SKM-1 treated with dmso at 0.1 percent for 144 hours (cell line): ENCODE results near the gene G0S2.
A peak's percentile ranks its signal among the peaks of the same experiment; 100 is the strongest.

Experiments used
- DNase-seq: peaks from one replicate; lab custom pipeline; 2025; ENCODE audit not compliant: unreplicated experiment; lab: John Stamatoyannopoulos, UW

G0S2 gene

DNA sequence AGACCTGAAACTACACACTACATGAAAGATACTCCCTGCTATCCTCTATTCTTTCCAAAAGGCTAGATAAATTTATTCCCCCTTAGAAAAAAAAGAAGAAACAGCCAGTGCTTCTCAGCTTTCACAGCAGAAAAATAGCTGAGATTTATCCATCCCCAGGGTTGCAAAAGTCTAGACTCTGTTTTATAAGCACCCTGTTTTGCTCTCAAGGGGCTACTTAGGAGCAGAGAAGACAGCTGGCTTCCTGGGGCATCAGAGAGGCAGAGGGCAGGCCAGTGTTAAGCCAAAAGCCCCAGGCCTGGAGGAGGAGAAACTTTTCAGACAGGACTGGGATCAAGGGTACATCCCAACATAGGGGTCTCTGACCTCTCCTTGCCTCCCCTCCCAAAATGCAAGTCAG lies 26.9 kb upstream of the G0S2 start:
- DNase-seq = no peak

DNA sequence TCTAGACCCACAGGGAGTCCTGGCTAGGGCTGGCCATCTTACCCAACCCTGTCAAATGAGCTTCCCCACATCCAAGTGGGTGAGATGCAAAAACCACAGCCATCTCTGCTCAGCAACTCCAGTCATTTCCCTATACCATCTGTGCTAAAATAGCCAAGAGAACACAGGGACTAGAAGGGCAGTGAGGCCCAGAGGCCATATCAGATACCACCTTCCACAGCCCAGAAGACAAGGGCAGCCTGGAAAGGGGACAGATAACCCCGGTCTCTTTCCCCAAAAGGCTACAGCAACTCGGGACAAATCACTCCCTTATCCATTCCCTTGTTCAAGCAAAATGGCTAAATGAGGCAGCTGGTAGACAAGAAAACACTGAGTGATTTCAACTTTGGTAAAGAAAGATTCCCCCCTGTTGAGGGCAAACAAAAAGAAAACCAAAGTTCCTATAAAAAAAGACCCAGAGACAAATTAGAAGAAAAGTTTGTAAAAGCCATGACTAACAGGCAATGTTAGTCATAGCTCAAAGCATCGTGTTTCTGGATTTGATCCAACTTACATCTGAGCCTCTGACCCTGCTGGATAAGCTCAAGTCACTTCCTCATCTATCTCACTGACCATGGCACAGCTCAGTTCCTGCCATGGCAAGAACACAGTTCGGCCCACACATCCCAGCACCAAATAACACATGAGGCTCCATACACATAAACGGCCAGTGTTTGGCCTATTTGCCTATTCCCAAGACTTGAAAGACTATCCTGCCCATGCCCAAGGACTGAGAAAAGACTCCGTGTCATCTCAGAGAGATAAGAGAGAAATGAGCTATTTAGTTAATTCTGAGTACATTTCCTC lies 26.1 kb upstream of the G0S2 start:
- DNase-seq = peak; percentile 42

DNA sequence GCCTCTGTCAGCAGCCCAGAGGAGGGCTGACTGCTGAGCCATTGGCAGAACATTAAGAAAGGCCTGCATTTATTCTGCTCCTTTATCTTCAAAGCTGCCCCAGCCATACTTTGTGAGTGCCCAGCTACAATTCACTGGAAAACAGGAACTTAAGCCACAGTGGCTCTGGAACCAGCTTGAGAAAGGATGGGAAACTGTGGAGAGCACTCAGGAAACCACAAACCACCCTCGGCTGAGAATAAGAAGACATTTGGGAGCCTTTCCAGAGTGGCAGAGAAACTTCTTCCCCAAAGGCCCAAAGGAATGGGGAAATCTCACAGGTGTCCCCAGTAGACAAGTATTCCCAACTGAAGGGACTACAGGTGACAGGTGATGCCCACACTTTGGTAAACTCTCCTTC lies 24.8 kb upstream of the G0S2 start:
- DNase-seq = peak; percentile 81

DNA sequence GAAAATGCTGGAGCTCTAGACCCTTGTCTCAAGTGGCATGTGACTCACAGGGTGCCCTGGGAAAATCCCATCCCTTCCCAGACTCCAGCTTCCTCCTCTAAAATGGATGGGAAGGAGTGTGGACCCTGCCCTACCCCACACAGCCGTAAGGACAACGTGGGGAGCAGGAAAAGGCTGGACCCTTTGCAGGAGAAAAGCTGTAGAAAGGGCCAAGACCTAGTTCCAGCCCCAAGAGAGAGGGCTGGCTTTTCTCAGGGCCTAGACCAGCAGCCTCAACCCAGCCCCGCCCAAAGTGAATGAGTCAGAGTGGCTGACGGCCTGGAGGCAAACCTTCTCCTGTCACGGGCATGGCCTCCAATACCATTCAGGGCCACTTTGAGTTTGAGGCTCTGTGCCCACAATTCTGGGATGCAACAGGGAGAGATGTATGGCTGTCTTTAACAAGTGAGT lies 24.0 kb upstream of the G0S2 start:
- peak; percentile 53 for DNase-seq

DNA sequence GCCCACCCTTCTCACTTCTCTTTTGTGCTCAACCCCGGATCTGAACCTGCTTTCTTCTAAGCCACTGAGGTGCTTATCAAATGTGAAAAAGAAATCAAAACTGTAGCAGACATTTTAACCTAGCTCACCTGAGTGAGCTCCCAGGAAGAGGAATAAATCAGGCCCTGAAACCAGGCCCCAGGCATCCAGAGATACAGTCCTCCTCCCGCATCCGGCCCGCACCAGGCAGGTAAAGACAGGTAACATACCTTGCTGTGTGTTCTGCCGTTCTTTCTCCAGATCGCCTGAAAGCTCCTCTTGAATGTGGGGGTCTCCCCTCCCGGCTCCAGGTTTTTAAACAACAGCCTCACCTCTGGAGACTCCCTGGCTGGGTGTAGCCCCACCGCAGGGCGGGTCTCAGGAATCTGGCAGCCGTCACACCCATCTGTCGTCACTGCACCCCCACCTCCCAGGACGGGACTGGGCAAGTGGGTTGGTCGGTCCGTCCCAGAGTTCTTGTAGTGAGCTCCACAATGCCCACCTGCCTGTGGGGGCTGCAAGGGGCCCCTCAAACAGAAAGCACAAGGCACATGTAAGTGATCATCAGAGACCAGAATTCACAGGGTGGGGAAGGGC lies 23.0 kb upstream of the G0S2 start, which contains the start of gene LAMB3:
LAMB3 (minus strand) TSS at position 305 of the 615 bp plus-strand sequence. CDS start 1,481 bp downstream, outside the sequence.
- no peak for DNase-seq

DNA sequence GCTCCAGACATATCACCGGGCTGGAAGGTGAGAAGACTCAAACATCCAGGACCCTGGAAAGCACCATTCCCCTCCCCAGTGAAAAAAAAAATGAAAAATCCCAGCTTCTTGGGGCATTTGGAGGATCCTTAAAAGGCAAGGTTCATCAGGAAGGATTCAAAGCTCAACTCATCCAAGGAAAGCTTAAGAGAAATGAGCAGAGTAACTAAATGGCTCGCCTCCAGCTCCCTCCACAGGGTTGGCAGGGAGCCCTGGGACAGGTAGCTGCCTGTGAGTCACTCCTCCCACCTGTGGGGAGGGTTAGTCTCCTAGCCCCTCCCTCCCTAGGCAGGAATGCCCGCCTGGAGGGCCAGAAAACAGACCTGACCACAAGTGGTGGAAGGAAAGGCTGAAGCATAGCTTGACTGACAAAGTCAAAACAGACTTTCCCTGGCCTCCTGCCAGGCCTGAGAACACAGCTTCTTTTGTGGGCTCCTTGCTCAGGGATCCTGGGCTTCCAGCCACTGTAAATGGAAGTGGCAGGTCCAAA lies 22.3 kb upstream of the G0S2 start:
- no peak for DNase-seq

DNA sequence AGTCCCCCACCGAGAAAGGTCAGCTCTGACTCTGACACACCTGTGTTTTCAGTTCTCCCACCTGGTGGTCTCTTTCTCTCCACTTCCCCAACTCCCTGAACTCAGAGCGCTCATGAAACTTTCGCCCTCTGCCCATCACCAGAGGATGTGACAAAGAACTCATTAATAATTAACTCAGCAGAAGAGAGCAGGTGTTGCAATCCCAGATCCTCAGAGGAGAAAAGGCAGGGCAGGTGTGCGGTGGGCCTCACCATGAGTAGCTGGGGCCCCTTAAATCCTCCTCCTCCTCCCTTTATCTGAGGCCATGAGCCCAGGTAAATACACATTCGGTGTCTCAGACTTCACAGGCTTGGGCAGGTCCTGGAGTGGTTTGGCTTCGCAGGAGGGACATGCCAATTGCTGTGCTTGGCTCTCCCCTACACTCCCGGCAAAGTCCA lies 21.3 kb upstream of the G0S2 start:
- DNase-seq = no peak

DNA sequence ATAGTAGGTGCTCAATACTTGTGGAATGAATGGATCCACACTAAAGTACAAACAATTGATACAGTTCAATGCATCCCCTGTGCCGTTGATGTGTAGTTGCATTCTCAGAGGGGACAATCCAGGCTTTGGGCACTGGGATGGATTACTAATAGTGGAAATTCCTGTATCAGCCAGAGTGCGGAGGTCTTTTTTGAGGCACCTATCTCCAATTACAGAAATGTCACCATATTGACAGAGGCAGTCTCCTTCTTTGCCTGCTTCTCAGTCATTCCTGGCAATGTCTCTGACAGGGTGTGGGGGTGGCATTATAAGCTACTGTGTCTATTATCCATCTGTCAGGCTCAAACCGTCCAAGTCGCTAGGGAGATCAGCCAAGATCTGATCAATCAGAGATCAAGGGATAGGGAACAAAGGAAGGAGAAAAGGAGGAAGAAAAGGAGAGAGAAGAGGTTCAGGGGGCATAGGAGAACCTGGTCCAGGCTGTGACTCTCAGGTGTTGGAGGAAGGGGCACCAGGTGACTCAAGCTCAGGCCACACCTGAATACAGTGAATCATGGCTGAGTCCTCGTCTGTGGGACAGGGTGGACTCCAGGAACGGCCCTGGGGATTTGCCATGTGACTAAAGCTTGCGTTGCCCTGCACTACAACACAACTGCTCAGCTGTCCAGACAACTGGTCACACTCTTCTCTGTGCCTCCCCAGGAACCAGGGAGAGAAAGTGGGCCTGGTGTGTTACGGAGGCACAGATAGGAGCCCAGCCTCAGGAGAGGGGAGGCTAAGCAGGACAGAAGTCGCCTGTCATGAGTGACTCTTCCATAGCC lies 19.6 kb upstream of the G0S2 start:
- no peak for DNase-seq

DNA sequence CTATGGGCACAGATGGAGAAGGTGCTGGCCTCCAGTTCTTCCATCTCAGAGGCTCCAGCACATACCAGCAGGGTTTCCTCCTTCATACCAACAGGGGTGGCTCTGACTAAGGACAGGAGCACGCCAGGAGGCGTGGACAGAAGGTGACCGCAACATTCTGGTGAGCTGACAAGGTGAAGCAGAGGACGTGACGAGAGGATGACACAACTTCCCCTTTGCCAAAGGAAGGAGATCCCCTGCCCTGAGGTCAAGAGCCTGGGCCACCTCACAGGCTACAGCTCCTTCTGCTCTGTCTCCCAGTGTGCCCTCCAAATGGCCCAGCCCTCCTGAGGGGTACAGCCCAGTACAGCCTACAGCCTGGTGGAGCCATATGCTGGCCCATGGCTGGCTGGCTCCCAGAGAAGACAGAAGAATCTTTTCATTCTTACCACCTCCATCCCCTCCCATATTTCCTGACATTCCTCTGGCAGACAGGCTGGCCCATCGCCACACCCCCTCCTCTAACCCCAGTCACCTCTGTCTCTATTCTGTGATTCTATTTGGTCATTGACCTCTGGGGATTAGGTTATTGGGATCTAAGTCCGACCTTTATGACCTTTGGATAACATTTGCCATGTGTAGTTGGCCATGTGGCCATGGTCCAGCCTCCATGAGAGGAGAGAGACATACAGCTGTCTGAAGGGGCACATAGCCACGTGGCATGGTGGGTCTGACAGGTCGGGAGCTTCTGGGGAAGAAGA lies 17.9 kb upstream of the G0S2 start:
- DNase-seq = peak; percentile 46

DNA sequence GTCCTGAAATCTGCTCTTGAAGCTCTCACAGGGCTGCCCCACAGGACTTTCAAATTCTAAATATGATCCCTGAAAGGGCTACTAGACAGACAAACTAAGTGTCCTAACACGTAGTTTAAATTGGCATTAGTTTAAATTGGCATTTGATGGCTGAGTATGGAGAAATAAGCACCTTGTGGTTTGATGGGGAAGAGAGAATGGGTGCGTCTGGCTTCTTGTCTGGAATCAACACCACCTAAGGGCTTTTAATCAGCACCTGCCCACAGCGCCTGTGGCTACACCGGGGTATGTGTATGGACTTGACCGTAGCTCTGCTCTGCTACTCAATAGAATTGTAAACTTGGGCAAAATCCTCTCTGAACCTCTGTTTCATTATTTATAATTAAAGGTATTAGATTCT lies 17.3 kb upstream of the G0S2 start:
- DNase-seq = no peak

DNA sequence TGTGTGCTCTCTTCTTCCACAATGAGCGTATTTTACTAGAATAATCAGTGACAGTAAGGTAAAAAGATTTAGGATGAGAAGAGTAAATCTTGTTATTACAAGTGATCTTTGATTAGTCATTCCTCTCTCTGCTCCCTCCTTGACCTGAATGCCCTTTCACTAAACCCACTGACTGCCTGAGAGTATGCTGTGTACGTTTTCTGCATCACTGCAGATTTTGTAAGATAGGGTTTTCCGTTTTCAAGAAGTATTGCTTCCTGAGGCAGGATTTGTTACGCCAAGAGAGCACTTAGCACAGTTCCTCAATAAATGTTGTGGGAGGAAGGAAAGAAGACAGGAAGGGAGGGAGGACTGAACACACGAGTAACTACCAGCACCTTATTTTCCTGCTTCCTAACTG lies 15.3 kb upstream of the G0S2 start:
- DNase-seq = peak; percentile 93

DNA sequence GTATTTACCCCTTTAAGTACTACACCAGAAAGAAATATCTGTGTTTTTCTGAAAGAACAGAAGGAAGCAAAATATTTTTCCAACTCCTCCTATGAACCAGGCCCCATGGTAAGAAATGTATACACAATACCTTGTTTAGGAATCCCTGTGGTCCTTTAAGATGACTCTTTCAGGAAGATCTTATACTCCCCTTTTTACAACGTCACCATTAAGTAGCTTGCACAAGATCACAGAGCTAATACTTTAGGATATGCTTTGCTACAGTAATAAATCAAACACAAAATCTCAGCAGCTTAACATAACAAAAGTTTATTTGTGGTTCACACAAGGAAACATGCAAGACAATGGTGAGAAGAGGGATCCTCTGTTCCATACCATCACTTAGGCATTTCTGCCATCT lies 14.1 kb upstream of the G0S2 start:
- DNase-seq = no peak

DNA sequence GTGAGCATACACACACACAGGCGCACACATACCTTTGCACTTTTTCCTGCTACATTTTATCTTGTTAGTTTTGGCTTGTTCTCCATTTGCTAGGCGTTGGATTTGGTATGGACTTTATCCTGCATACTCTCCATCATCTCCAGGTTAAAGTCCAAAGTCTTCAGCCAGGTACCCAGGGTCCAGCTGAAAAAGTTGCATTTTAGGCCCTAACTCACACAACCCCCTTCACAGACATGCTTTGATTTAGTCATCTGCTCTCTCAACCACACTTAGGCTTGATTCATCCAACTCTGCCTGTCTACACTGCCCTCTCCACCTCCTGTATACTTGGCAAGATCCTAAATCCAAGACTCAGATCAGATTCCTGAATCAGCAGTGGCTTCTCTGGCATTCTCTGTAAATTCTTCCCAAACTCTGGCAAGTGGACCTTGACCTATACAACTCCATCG lies 12.3 kb upstream of the G0S2 start:
- no peak for DNase-seq

DNA sequence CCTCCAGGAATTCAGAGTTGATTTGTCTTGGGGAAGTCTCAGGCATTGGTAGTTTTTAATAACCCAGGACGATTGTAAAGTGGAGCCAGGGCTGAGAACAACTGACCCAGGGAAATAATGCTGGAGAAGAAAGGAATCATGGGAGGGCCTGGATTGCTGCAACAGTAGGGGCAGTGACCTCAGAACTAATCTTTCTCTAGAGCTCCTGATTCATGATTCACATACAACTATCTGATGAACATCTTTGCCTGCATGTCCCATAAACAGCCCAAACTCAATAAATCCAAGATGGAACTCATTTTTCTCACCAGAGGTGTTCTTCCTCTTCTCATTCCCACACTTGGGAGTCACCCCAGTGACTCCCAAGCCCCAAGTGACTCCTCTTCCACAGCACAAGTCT lies 8.1 kb upstream of the G0S2 start:
- no peak for DNase-seq

DNA sequence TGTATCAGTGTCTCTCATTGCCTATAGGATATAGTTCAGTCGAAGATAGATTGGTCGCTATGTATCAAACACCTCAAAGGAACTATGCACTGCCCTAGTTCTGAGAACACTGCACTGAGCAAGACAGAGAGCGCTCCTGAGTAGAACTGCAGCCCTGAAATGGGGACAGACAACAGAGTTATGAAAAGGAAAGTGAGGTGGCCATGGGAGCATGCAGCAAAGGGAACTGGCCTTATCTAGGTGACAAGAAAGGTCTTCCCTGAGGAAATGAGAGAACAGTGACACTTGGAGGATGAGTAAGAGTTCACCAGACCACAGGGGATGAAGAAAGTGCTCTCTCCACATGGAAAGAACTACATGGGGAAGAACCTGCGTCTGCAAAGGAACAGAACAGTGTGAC lies 7.5 kb upstream of the G0S2 start:
- DNase-seq = no peak

DNA sequence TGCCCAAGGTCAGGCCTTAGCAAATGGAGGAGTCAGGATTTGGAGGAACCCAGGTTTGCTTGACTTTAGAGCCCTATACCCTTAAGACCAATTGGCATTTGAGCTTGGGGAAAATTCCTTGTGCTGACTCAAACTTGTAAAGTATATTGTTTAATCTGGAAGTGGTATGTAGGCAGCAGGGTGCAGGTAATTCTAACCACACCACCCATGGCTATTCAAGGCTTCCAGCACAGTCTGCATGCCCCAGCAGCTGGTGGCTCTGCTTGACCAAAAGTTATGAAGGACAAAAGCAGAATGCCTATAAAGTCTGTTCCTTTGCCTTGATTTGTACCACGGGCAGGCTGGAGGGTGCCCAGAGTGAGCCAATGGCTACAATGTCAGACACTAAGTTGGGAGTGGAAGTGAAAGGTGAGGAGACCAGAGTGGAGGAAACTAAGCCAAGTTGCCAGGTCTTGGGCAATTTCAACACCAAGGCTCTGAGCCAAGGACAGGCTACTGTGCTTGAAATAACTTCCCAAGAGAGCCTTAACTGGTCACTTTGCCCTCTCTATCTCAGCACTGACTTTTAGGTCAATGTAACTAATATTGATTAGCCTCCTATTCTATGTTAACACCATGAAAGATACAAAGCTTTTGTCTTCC lies 4.7 kb upstream of the G0S2 start:
- DNase-seq = no peak

DNA sequence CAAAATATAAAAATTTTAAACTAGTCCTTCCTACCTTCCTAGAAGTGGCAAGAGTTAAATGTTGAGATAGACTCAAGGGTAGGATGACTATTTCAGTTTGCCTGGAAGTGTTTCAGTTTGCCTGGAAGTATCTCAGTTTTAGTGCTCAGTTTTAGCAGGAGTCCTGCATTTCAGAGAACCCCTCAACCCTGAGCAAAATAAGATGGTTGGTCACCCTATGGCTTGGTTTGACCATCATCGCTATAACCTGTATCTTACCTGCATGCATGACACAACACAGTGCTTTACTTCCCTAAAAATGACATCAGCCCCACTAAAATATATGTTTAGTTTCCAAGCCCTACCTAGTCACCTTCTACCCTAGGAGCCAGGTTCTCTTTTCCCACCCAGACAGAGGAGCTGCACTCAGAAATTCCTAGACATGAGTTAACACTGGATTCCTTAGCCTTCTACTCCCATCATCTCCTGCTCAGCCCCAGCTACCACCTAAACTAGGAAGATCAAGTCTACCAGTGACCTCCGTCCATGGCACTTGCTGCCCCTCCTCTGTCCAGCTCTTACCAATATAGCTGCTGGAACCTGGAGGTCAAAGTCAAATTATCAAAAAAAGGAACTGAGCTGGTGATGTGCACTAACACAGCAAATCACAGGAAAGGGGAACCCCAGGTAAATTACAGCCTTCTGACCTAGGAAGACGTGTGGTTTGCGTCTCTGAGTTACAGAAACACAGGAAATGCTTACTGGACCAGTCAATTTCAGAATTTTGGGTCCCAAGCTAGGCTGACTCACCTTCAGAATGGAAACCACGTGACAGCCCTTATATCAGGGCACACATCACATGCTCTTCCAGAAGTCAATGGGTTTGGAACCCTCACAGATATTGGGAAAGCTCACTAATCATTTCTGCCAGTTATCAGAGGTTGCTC lies 2.2 kb upstream of the G0S2 start:
- peak; percentile 79 for DNase-seq

DNA sequence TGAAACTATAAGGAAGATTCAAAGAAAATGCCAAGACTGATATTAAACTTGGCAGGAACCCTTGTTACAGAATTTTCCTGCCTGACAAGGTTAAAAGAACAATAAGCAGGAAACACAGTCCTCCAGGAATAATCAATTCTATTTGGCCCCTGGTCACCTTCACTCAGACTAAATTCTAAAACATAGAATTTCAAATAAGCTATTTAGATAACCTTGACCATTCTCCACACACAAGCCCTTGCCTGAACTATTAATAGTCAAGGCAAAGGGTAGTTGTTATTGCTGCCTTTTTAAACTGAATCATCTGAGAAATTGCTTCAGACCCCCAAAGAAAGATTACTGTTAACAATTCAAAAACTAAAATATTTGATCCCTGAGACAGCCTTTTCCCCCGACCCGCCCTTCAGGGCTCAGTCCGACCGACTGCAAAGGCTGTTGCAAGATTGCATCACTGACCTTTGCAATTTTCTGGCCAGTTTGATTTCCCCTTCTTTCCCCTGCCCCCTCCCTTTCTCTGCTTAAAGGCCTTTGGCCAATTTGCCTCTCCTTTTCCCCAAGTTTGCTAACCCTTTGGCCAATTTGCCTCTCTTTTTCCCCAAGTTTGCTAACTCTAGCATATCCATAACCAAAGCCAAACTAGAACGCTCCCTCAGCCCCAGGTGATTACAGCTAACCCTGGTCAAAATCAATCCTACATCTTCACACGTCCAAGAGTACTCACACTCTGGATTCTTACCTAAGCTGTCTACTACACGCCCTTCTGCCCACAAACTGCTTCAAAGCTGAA lies 1.4 kb upstream of the G0S2 start:
- peak; percentile 77 for DNase-seq
